GM12875 (cell line): Measurements from ENCODE around the gene PTPRC.

Source experiments
- H3K4me3 ChIP-seq: one replicate; pipeline ENCODE4 v1.5.1; 2011; ENCODE audit warnings: low read depth, low read length, control low read depth
- CTCF ChIP-seq: IDR thresholded peaks from 2 replicates; pipeline ENCODE4 v1.5.1; 2011; ENCODE audit warnings: low read depth, mild to moderate bottlenecking, control low read depth, inconsistent platforms, low read length, moderate library complexity, borderline replicate concordance; ENCODE audit not compliant: insufficient read depth

The PTPRC gene

DNA sequence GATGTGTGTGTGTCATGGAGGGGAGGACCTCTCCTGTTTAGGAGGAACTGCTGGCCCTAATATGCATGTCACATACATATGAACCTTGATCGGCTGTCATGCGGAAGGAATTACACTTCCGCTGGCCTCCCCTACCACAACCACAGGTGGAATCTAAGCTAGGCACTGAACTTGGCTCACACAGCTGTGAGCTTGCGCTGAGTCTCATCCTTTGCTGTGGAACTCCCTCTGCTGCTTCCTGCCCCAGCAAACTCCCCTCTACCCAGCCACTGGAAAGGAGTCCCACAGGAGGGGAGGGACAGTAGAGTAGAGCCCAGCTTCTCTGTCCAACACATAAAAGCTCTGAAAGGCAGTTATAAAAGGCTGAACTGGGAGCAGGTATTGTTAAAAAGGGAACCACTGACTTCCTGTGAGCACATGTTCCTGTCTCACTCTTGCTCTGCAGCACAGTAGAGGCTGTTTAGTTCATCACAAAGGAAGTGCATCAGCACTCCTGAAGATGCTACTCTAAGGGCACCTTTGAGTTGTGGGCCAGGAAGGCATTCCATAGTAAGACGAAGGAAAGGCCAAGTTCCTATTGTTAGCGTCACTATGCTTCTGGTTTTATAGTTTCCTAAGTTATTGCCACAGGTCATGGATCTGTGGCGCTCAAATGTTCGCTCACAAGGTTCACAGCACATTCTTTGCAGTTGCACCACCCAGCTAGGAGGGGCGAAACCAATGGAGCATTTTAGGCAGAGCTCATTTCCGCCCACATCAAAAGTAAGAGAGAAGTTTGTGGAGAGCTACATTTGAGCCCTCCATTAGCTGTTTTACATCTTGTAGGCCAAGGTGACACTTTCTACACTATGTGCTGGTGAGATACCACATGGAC is 17.7 kb upstream of the PTPRC start:
- H3K4me3 ChIP-seq: peak overlapping the region; percentile 47
- TF ChIP-seq CTCF: no peak

DNA sequence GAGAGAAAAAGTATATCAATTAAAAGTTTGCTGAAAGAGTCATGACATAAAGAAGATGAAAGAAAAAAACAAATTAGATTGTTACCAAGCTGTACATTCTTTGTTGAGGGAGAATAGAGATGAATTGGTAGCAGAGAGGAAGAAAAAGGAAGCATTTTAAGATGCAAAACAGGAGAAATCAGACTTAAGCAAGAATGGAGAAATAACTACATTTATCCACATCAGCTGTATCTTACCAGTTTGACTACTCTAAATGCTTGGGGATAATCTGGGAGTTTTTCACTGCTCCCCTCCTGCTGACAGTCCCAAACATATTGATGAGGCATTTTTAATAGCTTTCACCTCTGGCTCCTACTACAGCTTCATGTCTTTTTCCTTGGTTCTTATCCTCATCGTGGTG is 16.8 kb upstream of the PTPRC start:
- H3K4me3 ChIP-seq: no peak overlapping the region

DNA sequence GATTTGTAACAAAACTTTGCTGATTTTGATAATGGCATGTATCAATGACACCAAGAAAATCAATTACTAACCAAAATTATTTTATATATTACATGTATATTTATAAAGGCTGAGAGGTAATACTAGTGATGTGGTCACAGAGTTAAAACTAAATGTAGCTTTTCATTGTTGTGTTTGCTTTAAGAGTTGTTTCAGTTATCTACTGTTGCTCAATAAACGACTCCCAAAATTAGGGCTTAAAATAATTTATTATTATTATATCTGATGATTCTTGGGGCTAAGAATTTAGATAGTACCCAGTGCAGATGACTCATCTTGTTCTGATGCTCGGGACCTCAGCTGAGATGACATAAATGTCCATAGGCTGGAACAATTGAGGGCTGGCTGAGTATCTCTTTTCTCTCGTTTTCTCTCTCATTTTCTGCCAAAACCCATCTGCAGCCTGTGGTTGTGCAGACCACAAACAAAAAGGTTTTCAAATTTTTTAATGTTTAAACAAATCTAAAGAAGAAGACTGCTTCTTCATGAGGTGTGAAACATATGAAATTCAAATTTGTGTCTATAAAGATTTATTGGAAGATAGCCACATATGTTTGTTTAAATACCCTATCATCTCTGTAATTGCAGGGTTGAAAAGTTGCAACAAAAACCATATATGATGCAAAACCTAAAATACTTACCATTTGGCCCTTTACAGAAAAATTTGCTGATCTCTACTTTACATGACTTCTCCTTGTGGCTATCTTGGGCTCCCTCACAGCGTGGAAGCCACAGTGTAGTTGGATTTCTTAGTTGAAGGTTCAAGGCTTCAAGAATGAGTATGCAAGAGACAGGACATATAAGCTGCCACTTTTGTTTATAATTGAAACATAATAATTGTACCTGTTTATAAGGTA is 14.8 kb upstream of the PTPRC start:
- TF ChIP-seq CTCF: no peak
- H3K4me3 ChIP-seq: no peak overlapping the region

More for the DNA sequence above, 16.8 kb upstream of the PTPRC start:
- TF ChIP-seq CTCF: no peak

DNA sequence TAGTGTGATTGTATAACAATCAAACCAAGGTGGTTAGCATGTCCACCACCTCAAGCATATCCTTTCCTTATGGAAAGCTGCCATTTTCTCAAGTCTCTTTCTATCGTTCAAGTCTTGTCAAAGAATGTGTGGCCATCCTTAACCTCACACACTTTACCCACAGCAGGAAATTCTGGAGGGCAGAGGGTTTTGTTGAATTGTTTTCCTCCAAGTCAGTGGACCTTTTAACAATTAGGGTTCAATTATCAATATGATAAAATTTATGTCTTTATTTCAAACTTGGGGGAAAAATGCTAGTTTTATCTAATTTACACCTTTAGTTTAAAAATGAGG is 14.2 kb upstream of the PTPRC start:
- TF ChIP-seq CTCF: no peak
- H3K4me3 ChIP-seq: no peak overlapping the region

DNA sequence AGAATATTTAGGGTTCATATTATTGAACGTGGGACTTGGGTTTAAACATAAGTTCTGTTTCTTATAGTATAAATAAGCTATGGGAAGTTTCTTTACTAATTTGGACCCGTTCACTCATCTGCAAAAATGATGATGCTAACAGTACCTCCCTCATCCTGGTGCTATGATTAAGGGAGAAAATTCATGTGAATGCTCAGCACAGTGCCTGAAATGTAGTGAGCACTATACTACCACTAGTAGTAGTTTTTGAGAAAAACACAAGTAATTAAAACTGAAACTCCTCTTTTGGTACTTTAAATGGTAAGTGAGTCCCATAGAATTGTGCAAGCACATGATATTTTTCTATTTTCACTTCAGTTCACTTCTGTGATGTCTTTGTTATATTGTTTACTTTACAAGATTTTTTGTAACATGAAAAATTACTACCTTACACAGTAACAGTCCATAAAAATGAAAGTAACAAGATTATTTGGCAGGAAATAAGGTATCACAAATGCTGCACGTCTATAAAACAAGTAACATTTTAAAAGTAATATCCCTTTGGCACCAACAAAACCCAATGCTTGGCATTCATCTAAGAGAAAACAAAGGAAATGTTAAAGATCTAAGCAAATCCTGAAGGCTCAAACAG is 11.3 kb upstream of the PTPRC start:
- no peak for TF ChIP-seq CTCF
- no peak overlapping the region for H3K4me3 ChIP-seq

- TF ChIP-seq CTCF: no peak
- H3K4me3 ChIP-seq: no peak overlapping the region
These were observed 10.8 kb upstream of the PTPRC start for GRCh38 chr1:198628067-198628455.
